HepG2 (cell line): Measurements from ENCODE around the gene YJEFN3. TPM values are rescaled to one million over a fixed set of nuclear protein-coding genes. Genes with fewer than 3 reads are reported as not detected.

ENCODE experiments used
- ATAC-seq: fragments of 200-7000 bp; cut with Tn5 transposase; 3 replicates; pipeline ENCODE4 v1.9.1; 2020; ENCODE audit warnings: mild to moderate bottlenecking, moderate library complexity
- BruUV-seq: library from RNA; stranded (reverse); fragments of 400-500 nt; replicated peaks from 2 replicates; lab custom pipeline; 2021; lab: Mats Ljungman, UMichigan
- CTCF ChIA-PET: fragments of 300-600 bp; formaldehyde crosslinking; extraction: SDS; loops from one replicate; lab custom pipeline; 2021; ENCODE audit warnings: low total read pairs, inconsistent platforms, low intra/inter-chr PET ratio; lab: Yijun Ruan, JAX
- POLR2A ChIA-PET: fragments of 350-600 bp; sonication (Branson Sonifier 250); formaldehyde crosslinking; loops from one replicate; lab custom pipeline; 2020; ENCODE audit warnings: antibody characterized with exemption, inconsistent platforms; lab: Yijun Ruan, JAX
- DNase-seq: peaks from one replicate; pipeline ENCODE4 v3.0.0-alpha.2; 2015; ENCODE audit warnings: low spot score
- FAIRE-seq: peaks from 3 replicates; lab custom pipeline; 2011; peaks lifted over from hg19 to GRCh38; lab: Jason Lieb, UNC
- H2AFZ ChIP-seq: one replicate; pipeline ENCODE4 v1.6.1; 2011; ENCODE audit warnings: low read length, inconsistent platforms
- H3K27ac ChIP-seq: fragments of 300-600 bp; 3 replicates; pipeline ENCODE4 v1.8.0; 2011; ENCODE audit warnings: mixed run types, mild to moderate bottlenecking, mixed read lengths, low read length, inconsistent platforms; ENCODE audit not compliant: insufficient read depth; ENCODE audit errors: extremely low read length
- H3K27me3 ChIP-seq, 2 experiments: fragments of 200-600 bp in 1 of 2; 2 replicates in 1 of 2; 3 replicates in 1 of 2; pipeline versions ENCODE4 v1.6.0 to v1.8.0; 2011; ENCODE audit warnings: low read length in 2 of 2, mild to moderate bottlenecking in 2 of 2, moderate library complexity in 2 of 2, inconsistent platforms in 1 of 2; ENCODE audit not compliant: insufficient read depth in 2 of 2, control insufficient read depth in 1 of 2
- H3K36me3 ChIP-seq, 2 experiments: fragments of 200-600 bp in 1 of 2; replicated peaks in 1 of 2; 2 replicates in 1 of 2; 3 replicates in 1 of 2; pipeline versions ENCODE4 v1.5.1 to v1.8.0; 2011; ENCODE audit warnings: low read length in 2 of 2, inconsistent platforms in 1 of 2; ENCODE audit not compliant: insufficient read depth in 2 of 2, control insufficient read depth in 1 of 2
- H3K4me1 ChIP-seq: 2 replicates; pipeline ENCODE4 v1.5.1; 2012; ENCODE audit warnings: low read length, inconsistent platforms; ENCODE audit not compliant: insufficient read depth
- H3K4me2 ChIP-seq: 2 replicates; pipeline ENCODE4 v1.6.0; 2011; ENCODE audit warnings: low read depth, low read length, inconsistent platforms
- H3K4me3 ChIP-seq, 3 experiments: fragments of 200-600 bp in 1 of 3; sonication (generic), shearing (Covaris generic) in 1 of 3; replicated peaks in 1 of 3; 2 replicates each; pipeline ENCODE4 v1.5.1; 2011 to 2016; ENCODE audit warnings: low read length in 3 of 3, inconsistent platforms in 2 of 3, low read depth in 2 of 3, mild to moderate bottlenecking in 2 of 3, control low read depth in 1 of 3, mixed read lengths in 1 of 3; ENCODE audit not compliant: insufficient read depth in 1 of 3
- H3K79me2 ChIP-seq: one replicate; pipeline ENCODE4 v1.6.1; 2011; ENCODE audit warnings: low read length, inconsistent platforms; ENCODE audit not compliant: insufficient read depth
- H3K9ac ChIP-seq: 2 replicates; pipeline ENCODE4 v1.6.0; 2011; ENCODE audit warnings: mild to moderate bottlenecking, low read depth, low read length, inconsistent platforms; ENCODE audit not compliant: insufficient read depth
- H3K9me3 ChIP-seq: 2 replicates; pipeline ENCODE4 v1.5.1; 2012; ENCODE audit warnings: mild to moderate bottlenecking, low read length
- H4K20me1 ChIP-seq: 2 replicates; pipeline ENCODE4 v1.6.0; 2011; ENCODE audit warnings: inconsistent platforms, mild to moderate bottlenecking, low read length, moderate library complexity; ENCODE audit not compliant: insufficient read depth
- ZBTB37 ChIP-seq: sonication (generic); formaldehyde crosslinking; IDR thresholded peaks from 2 replicates; pipeline ENCODE4 v1.4.0; 2020; ENCODE audit warnings: mild to moderate bottlenecking, missing genetic modification reagents
- ZNF629 ChIP-seq: sonication (generic); formaldehyde crosslinking; conservative IDR thresholded peaks from 2 replicates; pipeline ENCODE4 v1.5.0; 2020; ENCODE audit warnings: missing genetic modification reagents
- WGBS: methylation state at CpG from one replicate; pipeline ENCODE4 v1.1.6; 2017; ENCODE audit warnings: low lambda C conversion rate; 5-methylcytosine and 5-hydroxymethylcytosine counted together
- in situ Hi-C: cut with HindIII; loops from 2 replicates; pipeline ENCODE4 v1.10.0; 2017; ENCODE audit warnings: low pct_unique_long_range_greater_than_20kb; ENCODE audit not compliant: extremely low pct_ligation_motif_present
- intact Hi-C: fragments of 100-400 bp; cut with micrococcal nuclease; formaldehyde crosslinking; loops from one replicate; pipeline ENCODE4 v1.10.0; 2022; ENCODE audit not compliant: unreplicated experiment
- polyA plus RNA-seq, 8 experiments: library from polyadenylated mRNA; depleted of rRNA in 3 of 8; stranded (reverse) in 7 of 8; unstranded in 1 of 8; fragments of >200 nt; fragmentation: Illumina TruSeq in 4 of 8; extraction: Trizol in 4 of 8; gene quantifications; 2 replicates each; pipeline versions ENCODE4 v1.2.1 to v1.2.3, GENCODE V29; 2011 to 2016; ENCODE audit warnings: low read depth in 4 of 8, missing spikeins in 1 of 8, mixed read lengths in 1 of 8; ENCODE audit not compliant: insufficient read depth in 1 of 8
- total RNA-seq, 5 experiments: library from RNA; depleted of rRNA; stranded (reverse); fragments of >200 nt; fragmentation: Illumina TruSeq; extraction: Trizol; gene quantifications; 2 replicates each; pipeline ENCODE4 v1.2.3, GENCODE V29; 2016; ENCODE audit warnings: low read depth in 1 of 5

YJEFN3 gene
- total and polyA plus RNA-seq, 2 of the 13 experiments (the other 11 are each of a cell fraction or from before 2014, with no cell fraction given) = 0.89 to 4.0 TPM

GRCh38 chr19:19535311-19536191 lies 6.8 kb downstream of the YJEFN3 start:
- 0 out of 5 replicates have a peak, but pooled peaks cover 0 to 6% of the 10 kb centered on the region in 2 experiments for H3K27me3 ChIP-seq
- TF ChIP-seq ZNF629 (CRISPR knock-in tag) (peak; percentile 53), ZBTB37 (CRISPR knock-in tag) (no peak)
- peaks cover 9% of the 10 kb centered on the region; the same call in 1 of the 2 replicates for H3K4me1 ChIP-seq
- WGBS = 89% methylated on average over 13 of the region's 34 CpGs
- no peak overlapping the region for H2AFZ ChIP-seq
- H3K4me3 ChIP-seq = no peak overlapping the region
- CTCF ChIA-PET = no interaction called here
- in situ Hi-C loops = loop anchor here (5.0 to 25.0 kb wide), 2 partner anchors 107 to 427 kb away; partner anchors contain the start of gene GMIP
- intact Hi-C loops = no loop called here
- POLR2A ChIA-PET = no interaction called here
- H4K20me1 ChIP-seq = no peaks in the 10 kb centered on the region
- H3K27ac ChIP-seq = no peak overlapping the region
- DNase-seq (no peak), FAIRE-seq (no peak), ATAC-seq (no peak)
- H3K9ac ChIP-seq = no peak overlapping the region
- H3K9me3 ChIP-seq = no peaks in the 10 kb centered on the region
- no peaks in the 10 kb centered on the region for H3K79me2 ChIP-seq
- H3K36me3 ChIP-seq = no peaks in the 10 kb centered on the region; a peak in 1 of 5 replicates
- no TSS peak for BruUV-seq
- no peak overlapping the region for H3K4me2 ChIP-seq
